Measurements from ENCODE around the gene TMEM62. TPM values are rescaled to one million over a fixed set of nuclear protein-coding genes. Genes with fewer than 3 reads are reported as not detected.
A peak's percentile ranks its signal among the peaks of the same experiment; 100 is the strongest.

TMEM62 gene
- polyA plus RNA-seq, 2 of the 4 experiments (the other 2 are of a cell fraction): 6.9 to 7.8 TPM

DNA sequence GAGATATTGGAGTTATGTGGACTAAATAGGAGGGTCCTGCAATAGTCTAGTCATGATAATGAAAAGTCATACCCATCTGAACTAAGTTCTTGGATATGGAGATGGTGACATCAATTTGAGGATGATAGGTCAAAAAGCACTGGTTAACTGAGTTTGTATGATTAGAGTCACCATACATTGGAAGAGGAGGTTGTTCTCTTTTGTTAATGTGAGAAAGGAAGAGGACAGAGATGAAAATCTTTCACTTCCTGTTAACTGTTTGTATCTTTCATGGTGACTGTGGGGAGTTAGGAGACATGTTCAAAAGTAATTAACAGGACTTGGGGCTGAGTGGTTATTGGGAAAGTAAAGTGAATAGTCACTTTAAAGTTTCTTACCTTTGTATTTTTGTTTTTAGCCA is 11.1 kb downstream of the TMEM62 start:
- Histone ChIP-seq H3K9me3 (no peaks in the 10 kb centered on the region), H3K4me2 (no peak overlapping the region), H3K4me3 (no peak overlapping the region), H3K4me1 (no peaks in the 10 kb centered on the region), H3K27ac (no peak overlapping the region)
- FAIRE-seq (no peak), ATAC-seq (no peak), DNase-seq (ENCODE audit: low read depth in 1 of 2, low spot score in 1 of 2) (no peak)
- ChIA-PET CTCF (no interaction called here), POLR2A (no interaction called here)
- TF ChIP-seq POLR2A (IDR thresholded peaks at IDR 0.05; ENCODE audit: low read length) (no peak), RARB (CRISPR knock-in tag; IDR thresholded peaks at IDR 0.05) (no peak), FOSL2 (IDR thresholded peaks at IDR 0.05) (no peak), FOSL2 (CRISPR knock-in tag; IDR thresholded peaks at IDR 0.05) (no peak), PHF8 (IDR thresholded peaks at IDR 0.05; ENCODE audit: borderline replicate concordance, low read depth) (no peak), ZSCAN20 (CRISPR knock-in tag; IDR thresholded peaks at IDR 0.05) (no peak), TP53 (CRISPR knock-in tag; IDR thresholded peaks at IDR 0.05) (no peak), NR3C1 (IDR thresholded peaks at IDR 0.05) (no peak), EP300 (IDR thresholded peaks at IDR 0.05) (no peak), MYC (IDR thresholded peaks at IDR 0.05; ENCODE audit: borderline replicate concordance, low read length) (no peak), CBX2 (IDR thresholded peaks at IDR 0.05; ENCODE audit: borderline replicate concordance, low read depth) (no peak), ZFP36 (IDR thresholded peaks at IDR 0.05; ENCODE audit: borderline replicate concordance, partially characterized antibody) (no peak), KDM5A (IDR thresholded peaks at IDR 0.05) (no peak), HOXB13 (CRISPR knock-in tag; IDR thresholded peaks at IDR 0.05; ENCODE audit: low read depth) (no peak), CHD4 (IDR thresholded peaks at IDR 0.05; ENCODE audit: borderline replicate concordance) (no peak), ZNF302 (CRISPR knock-in tag; IDR thresholded peaks at IDR 0.05) (no peak), RNF2 (IDR thresholded peaks at IDR 0.05; ENCODE audit: borderline replicate concordance, low read depth) (no peak), TFCP2L1 (CRISPR knock-in tag; IDR thresholded peaks at IDR 0.05) (no peak), HEYL (CRISPR knock-in tag; IDR thresholded peaks at IDR 0.05) (no peak)
- TF ChIP-seq, protein P1, sequence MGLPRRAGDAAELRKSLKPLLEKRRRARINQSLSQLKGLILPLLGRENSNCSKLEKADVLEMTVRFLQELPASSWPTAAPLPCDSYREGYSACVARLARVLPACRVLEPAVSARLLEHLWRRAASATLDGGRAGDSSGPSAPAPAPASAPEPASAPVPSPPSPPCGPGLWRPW (IDR thresholded peaks at IDR 0.05): no peak

DNA sequence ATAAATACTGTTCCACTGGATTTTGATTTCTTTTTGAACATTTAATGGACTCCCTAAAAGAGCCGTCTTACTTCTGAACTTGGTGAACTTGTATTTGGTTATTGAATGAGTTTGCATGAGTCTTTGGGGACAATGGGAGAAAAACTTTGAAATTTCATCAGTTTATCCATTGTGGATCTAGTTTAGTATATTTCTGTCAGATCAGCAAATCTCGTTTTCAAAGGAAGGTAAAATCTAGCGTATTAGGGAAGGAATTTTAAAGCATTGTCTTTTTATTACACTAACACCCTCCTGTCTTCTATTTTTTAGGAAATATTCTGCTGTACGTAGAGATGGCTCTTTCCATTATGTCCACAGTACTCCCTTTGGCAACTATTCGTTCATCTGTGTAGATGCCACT is 12.8 kb downstream of the TMEM62 start:
- no peak overlapping the region for H3K27ac ChIP-seq
- ChIA-PET POLR2A (interaction anchor here (0.6 kb wide), 1 partner anchor 48 kb away, joined by 4 read pairs; no protein-coding TSS in a partner anchor), CTCF (no interaction called here)
- H3K4me2 ChIP-seq: no peak overlapping the region
- no peak for DNase-seq (ENCODE audit: low read depth in 1 of 2, low spot score in 1 of 2)
- WGBS (ENCODE audit: missing lambda C conversion rate): 85% methylated on average over 5 of the region's 5 CpGs
- H3K4me3 ChIP-seq: no peak overlapping the region
- 0 out of 3 replicates have a peak, but pooled peaks cover 6% of the 10 kb centered on the region for H3K4me1 ChIP-seq
- no peak for TF ChIP-seq TFCP2L1 (CRISPR knock-in tag; IDR thresholded peaks at IDR 0.05)
- no peak for TF ChIP-seq CHD4 (IDR thresholded peaks at IDR 0.05; ENCODE audit: borderline replicate concordance)
- peak; percentile 85 for TF ChIP-seq MAFK (IDR thresholded peaks at IDR 0.05; ENCODE audit: partially characterized antibody)
- ATAC-seq: no peak
- no peaks in the 10 kb centered on the region for H3K9me3 ChIP-seq
- no peak for FAIRE-seq

DNA sequence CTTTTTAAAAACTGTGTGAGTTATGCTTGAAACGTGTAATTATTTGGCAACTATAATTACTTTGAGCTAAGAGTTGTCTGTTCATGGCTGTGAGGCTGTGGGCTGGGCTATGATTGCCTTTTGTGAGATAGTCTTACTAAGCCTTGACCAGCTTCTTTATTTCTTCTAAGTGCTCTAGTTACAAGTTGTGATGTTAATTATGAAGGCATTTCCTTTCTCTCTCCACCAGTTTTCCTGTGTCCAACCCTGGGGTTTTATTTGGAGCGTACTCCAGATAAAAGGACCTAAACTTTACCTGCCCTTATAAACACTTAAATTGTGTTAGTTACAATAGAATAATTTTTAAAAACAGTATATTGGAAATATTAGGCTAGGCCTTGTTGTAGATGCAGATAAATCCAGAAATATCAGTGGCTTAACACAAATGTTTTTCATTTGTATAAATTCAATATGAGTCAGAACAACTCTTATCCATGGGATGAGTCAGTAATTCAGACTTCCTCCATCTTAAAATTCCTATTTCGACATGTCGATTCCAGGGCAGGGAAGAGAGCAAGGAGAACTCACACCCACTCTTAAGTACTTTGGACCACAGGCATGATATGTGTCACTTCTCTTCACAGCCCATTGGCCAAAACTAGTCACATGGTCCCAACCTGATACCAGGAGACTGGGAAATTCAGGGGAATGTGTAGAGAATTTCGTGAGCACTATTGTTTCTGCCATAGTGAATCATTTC is 17.0 kb downstream of the TMEM62 start:
- CTCF ChIA-PET: no interaction called here
- Histone ChIP-seq H3K4me2 (no peak overlapping the region), H3K4me3 (no peak overlapping the region), H3K9me3 (no peaks in the 10 kb centered on the region), H3K27ac (no peak overlapping the region), H3K4me1 (0 out of 3 replicates have a peak, but pooled peaks cover 6% of the 10 kb centered on the region)
- TF ChIP-seq FOSL2 (IDR thresholded peaks at IDR 0.05) (no peak), FOSL2 (CRISPR knock-in tag; IDR thresholded peaks at IDR 0.05) (peak; percentile 42), MYC (IDR thresholded peaks at IDR 0.05; ENCODE audit: borderline replicate concordance, low read length) (no peak), CHD4 (IDR thresholded peaks at IDR 0.05; ENCODE audit: borderline replicate concordance) (no peak), PHF8 (IDR thresholded peaks at IDR 0.05; ENCODE audit: borderline replicate concordance, low read depth) (no peak), CEBPB (IDR thresholded peaks at IDR 0.05) (no peak)
- TF ChIP-seq, protein P2, sequence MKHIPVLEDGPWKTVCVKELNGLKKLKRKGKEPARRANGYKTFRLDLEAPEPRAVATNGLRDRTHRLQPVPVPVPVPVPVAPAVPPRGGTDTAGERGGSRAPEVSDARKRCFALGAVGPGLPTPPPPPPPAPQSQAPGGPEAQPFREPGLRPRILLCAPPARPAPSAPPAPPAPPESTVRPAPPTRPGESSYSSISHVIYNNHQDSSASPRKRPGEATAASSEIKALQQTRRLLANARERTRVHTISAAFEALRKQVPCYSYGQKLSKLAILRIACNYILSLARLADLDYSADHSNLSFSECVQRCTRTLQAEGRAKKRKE (CRISPR knock-in tag; IDR thresholded peaks at IDR 0.05; ENCODE audit: low read depth): no peak
- TF ChIP-seq, protein P3, sequence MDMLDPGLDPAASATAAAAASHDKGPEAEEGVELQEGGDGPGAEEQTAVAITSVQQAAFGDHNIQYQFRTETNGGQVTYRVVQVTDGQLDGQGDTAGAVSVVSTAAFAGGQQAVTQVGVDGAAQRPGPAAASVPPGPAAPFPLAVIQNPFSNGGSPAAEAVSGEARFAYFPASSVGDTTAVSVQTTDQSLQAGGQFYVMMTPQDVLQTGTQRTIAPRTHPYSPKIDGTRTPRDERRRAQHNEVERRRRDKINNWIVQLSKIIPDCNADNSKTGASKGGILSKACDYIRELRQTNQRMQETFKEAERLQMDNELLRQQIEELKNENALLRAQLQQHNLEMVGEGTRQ (IDR thresholded peaks at IDR 0.05): peak; percentile 45
- no peak for FAIRE-seq
- peak; percentile 18 to 55 for DNase-seq (ENCODE audit: low read depth in 1 of 2, low spot score in 1 of 2)
- POLR2A ChIA-PET: no interaction called here
- 87% methylated on average over 5 of the region's 5 CpGs for WGBS (ENCODE audit: missing lambda C conversion rate)
- ATAC-seq: peak; percentile 30 to 71; a peak in 3 of 6 replicates
